ENCODE data around the gene ANKS6.

- no peak for TF ChIP-seq POLR2A (IDR thresholded peaks at IDR 0.05; ENCODE audit: low read depth, low read length)
- TF ChIP-seq POLR2AphosphoS5 (IDR thresholded peaks at IDR 0.05; ENCODE audit: low read depth, low read length), result no peak
These were observed 9.4 kb downstream of the ANKS6 start for GRCh38 chr9:98786750-98787510.

Data from GM12892 (cell line).